ENCODE measurements around the gene MYO18A.

Gene MYO18A

GRCh38 chr17:29166507-29166887, 13.7 kb downstream of the MYO18A start:
- no peak for TF ChIP-seq ZNF274 (IDR thresholded peaks at IDR 0.05; ENCODE audit: low read depth, low read length)
- H3K4me3 ChIP-seq (ENCODE audit: low read length) = no peak overlapping the region

- no peak overlapping the region for H3K4me3 ChIP-seq (ENCODE audit: low read length)
- no peak for TF ChIP-seq ZNF274 (IDR thresholded peaks at IDR 0.05; ENCODE audit: low read depth, low read length)
Observed at GRCh38 chr17:29165800-29166506, 14.2 kb downstream of the MYO18A start.

DNA sequence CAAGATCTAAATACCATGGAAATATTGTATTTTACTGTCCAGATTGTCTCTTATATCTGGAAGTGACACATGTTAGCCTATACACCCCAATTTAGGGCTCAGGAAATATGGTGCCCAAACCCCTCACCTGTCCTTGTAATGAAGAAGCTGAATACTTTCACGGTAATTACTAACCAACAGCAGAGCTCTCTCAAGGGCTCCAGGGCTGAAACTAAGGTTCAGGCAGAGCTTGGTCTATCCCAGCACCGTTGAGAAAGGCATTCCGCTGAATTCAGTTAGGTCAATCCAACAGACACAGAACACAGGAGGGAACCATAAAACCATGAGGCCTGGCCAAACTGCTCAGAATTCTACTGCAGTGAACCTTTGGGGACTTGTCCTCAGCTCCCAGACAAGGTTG, 14.9 kb downstream of the MYO18A start:
- H3K4me3 ChIP-seq (ENCODE audit: low read length) = no peak overlapping the region
- TF ChIP-seq ZNF274 (IDR thresholded peaks at IDR 0.05; ENCODE audit: low read depth, low read length) = no peak

DNA sequence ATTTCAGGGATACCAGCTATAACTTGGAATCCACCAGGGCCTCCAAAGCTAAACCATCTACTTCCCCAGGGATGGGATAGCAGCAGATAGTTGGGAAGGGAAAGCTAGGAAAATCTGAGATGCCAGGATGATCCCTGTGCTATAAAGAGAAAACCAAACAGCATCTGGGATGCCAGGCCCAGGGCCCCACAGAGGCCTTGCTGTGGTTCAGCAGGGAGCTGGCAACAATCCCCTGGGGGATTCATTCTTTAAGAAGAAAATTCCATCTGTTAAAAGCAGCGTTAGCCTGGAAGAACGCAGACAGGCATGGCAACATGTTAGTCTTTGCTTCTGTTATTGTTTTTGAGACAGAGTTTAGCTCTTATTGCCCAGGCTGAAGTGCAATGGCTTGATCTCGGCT, 16.6 kb downstream of the MYO18A start:
- no peak overlapping the region for H3K4me3 ChIP-seq (ENCODE audit: low read length)
- no peak for TF ChIP-seq ZNF274 (IDR thresholded peaks at IDR 0.05; ENCODE audit: low read depth, low read length)

- no peak overlapping the region for H3K4me3 ChIP-seq (ENCODE audit: low read length)
- no peak for TF ChIP-seq ZNF274 (IDR thresholded peaks at IDR 0.05; ENCODE audit: low read depth, low read length)
Observed at GRCh38 chr17:29162909-29163341, 17.3 kb downstream of the MYO18A start.

DNA sequence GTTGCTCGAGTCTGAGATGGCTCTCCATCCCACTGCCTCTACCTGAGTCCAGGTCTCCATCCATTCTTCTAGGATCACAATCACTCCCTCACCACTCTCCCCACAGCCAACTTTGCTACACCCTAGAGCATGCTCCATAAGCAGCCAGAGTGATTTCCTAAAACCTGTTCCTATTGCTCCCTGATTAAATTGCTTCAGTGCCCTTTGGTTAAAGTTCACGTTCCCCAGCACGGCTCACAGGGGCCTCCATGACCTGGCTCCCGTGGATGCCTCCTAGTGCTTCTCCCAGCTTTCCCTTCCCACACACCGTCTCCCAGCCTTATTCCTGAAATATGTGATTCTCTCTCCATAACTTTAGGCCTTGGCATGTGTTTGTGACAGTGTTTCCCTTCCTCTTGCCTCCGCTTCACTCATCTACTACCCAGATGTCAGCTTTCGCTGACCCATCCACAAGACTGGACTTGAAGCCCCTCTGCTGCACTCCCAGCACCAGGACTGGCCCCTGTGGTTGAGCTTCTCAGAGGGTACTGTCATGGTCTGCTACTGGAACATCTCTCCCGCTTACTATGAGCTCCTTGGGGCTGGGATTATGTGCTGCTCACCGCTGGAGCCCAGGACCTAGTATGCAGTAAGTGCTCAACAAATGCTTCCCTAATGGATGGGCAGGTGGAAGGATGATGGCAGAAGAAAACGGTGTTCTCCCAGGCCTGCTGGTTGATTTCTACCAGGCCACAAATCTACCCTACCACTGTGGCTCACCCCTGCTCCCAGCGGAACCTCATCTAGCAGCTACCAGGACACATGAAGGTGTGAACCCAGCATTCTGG, 17.9 kb downstream of the MYO18A start:
- TF ChIP-seq ZNF274 (IDR thresholded peaks at IDR 0.05; ENCODE audit: low read depth, low read length) = no peak
- H3K4me3 ChIP-seq (ENCODE audit: low read length) = no peak overlapping the region

GRCh38 chr17:29160253-29160652, 19.9 kb downstream of the MYO18A start:
- no peak for TF ChIP-seq ZNF274 (IDR thresholded peaks at IDR 0.05; ENCODE audit: low read depth, low read length)
- no peak overlapping the region for H3K4me3 ChIP-seq (ENCODE audit: low read length)

DNA sequence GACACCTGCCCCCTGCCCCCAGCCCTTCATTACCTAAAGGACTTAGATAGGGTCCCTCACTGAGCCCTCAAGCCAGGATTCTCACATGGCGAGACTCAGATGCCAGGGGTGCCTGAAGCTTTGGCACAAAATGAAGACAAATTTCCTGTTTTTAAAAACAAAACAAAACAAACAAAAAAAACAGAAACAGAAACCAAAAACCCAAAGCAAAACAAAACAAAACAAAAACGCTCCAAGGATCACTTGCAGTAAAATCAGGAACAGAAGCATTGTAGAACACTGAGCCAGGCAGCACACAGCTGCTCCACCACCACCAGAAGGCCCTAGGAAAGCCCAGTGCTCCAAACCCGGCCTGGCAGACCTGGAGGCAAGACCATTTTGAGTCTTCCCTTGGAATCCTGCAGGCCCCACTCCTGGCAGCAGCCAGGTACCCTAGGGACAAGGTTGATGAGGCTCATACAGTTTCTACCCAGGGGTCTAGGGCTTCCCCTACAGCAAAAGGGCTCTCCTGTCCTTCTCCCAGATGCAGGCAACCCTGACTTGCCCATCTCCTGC, 20.8 kb downstream of the MYO18A start:
- no peak for TF ChIP-seq ZNF274 (IDR thresholded peaks at IDR 0.05; ENCODE audit: low read depth, low read length)
- no peak overlapping the region for H3K4me3 ChIP-seq (ENCODE audit: low read length)

GRCh38 chr17:29158488-29159275, 21.5 kb downstream of the MYO18A start:
- no peak for TF ChIP-seq ZNF274 (IDR thresholded peaks at IDR 0.05; ENCODE audit: low read depth, low read length)
- no peak overlapping the region for H3K4me3 ChIP-seq (ENCODE audit: low read length)

- no peak overlapping the region for H3K4me3 ChIP-seq (ENCODE audit: low read length)
- no peak for TF ChIP-seq ZNF274 (IDR thresholded peaks at IDR 0.05; ENCODE audit: low read depth, low read length)
Observed at GRCh38 chr17:29158096-29158487, 22.1 kb downstream of the MYO18A start.

DNA sequence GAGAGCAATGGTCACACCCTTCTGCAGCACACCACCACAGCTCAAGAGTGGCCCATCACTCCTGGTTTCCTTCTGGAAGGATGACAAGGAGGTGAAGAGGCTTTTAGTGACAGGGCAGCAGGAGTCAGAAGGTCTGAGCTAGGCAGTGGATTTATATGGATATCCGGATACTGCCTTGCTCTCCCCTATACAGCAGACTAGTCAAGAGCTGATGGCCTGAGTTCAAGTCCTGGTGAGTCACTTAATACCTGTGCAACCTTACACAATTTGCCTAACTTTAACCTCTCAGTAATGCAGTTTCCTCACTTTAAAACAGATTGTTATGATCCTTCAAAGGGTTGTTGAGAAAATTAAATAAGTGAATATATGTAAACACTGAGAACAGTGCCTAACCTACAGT, 22.9 kb downstream of the MYO18A start:
- no peak for TF ChIP-seq ZNF274 (IDR thresholded peaks at IDR 0.05; ENCODE audit: low read depth, low read length)
- H3K4me3 ChIP-seq (ENCODE audit: low read length) = no peak overlapping the region

DNA sequence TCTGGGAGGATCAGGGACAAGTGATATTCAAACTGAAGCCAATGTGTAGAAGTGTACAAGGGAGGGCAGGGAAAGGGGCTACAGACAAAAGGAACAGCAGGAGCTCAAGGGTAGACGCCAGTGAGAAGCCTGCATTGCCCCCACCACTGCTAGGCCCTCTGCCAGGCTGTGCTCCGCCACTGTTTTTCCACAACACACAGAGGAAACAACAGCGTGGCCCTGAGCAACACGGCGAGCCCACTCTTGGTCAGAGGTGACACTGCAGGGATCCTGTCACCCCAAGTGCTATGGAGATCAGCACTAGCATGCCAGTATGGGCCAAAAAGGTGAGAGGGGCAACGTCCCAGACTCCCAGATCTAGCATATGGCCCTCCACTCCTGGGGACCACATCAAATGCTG, 23.4 kb downstream of the MYO18A start:
- TF ChIP-seq ZNF274 (IDR thresholded peaks at IDR 0.05; ENCODE audit: low read depth, low read length) = no peak
- no peak overlapping the region for H3K4me3 ChIP-seq (ENCODE audit: low read length)

DNA sequence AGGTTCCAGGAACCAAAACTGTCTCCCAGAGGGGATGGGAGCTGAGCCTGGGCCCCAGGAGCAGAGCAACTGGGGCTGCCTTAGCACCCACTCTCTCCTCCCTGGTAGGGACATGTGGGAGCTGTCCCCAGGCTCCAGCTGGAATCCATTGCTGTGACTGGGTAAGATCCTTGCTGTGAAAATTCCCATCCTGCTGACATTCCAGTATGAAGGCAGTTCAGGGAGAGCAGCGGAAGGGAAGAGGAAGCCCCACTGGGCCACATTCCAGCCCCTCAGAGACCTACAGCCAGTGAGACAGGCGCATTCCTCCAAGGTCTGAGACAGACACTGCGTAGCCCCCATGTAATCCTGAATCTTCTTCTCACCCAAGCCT, 24.2 kb downstream of the MYO18A start:
- no peak for TF ChIP-seq ZNF274 (IDR thresholded peaks at IDR 0.05; ENCODE audit: low read depth, low read length)
- H3K4me3 ChIP-seq (ENCODE audit: low read length) = no peak overlapping the region

- no peak overlapping the region for H3K4me3 ChIP-seq (ENCODE audit: low read length)
Observed at GRCh38 chr17:29155227-29155965, 24.8 kb downstream of the MYO18A start.

More at GRCh38 chr17:29155227-29155965, 24.8 kb downstream of the MYO18A start:
- no peak for TF ChIP-seq ZNF274 (IDR thresholded peaks at IDR 0.05; ENCODE audit: low read depth, low read length)

Data from GM08714 (cell line).